Thyroid gland (tissue), 4 donors: ENCODE measurements around the gene CHST14.

ENCODE experiments used
- POLR2A ChIP-seq, 2 donors: fragments of 450-650 bp; IDR thresholded peaks; one replicate each; pipeline ENCODE4 v1.6.1; 2017; ENCODE audit warnings: antibody characterized with exemption in 2 of 2, mild to moderate bottlenecking in 2 of 2, moderate library complexity in 1 of 2
- TF ChIP-seq, protein P1 (sequence below), 6 experiments: fragments of 200-600 bp in 3 of 6; fragments of 450-650 bp in 3 of 6; sonication (generic) in 3 of 6; IDR thresholded peaks; one replicate each; pipeline ENCODE4 v1.5.1; 2016 to 2019; ENCODE audit warnings: antibody characterized with exemption in 6 of 6, mild to moderate bottlenecking in 2 of 6, inconsistent platforms in 1 of 6, moderate library complexity in 1 of 6

DNA sequence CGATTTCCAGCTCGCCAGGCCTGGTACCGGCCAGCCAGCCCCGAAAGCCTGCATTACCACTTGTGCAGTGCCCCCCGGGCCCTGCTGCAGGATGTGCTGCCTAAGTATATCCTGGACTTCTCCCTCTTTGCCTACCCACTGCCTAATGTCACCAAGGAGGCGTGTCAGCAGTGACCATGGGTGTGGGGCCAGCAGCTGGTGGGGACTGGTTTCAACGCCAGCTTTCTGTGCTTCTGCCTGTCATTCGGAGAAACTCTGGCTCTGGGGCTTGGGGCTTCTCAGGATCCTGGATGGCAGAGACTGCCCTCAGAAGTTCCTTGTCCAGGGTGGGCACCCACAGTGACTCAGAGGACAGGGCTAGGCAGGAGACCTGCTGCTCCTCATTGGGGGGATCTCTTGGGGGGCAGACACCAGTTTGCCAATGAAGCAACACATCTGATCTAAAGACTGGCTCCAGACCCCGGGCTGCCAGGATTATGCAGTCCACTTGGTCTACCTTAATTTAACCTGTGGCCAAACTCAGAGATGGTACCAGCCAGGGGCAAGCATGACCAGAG lies 1.5 kb downstream of the CHST14 start:
- TF ChIP-seq, protein P1, sequence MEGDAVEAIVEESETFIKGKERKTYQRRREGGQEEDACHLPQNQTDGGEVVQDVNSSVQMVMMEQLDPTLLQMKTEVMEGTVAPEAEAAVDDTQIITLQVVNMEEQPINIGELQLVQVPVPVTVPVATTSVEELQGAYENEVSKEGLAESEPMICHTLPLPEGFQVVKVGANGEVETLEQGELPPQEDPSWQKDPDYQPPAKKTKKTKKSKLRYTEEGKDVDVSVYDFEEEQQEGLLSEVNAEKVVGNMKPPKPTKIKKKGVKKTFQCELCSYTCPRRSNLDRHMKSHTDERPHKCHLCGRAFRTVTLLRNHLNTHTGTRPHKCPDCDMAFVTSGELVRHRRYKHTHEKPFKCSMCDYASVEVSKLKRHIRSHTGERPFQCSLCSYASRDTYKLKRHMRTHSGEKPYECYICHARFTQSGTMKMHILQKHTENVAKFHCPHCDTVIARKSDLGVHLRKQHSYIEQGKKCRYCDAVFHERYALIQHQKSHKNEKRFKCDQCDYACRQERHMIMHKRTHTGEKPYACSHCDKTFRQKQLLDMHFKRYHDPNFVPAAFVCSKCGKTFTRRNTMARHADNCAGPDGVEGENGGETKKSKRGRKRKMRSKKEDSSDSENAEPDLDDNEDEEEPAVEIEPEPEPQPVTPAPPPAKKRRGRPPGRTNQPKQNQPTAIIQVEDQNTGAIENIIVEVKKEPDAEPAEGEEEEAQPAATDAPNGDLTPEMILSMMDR (IDR thresholded peaks at IDR 0.05), result no peak
- TF ChIP-seq POLR2A (IDR thresholded peaks at IDR 0.05), result no peak
